ENCODE data around the gene HMGCS1. TPM values are rescaled to one million over a fixed set of nuclear protein-coding genes. Genes with fewer than 3 reads are reported as not detected.
"Not testable (repeated sequence)": the region's sequence is repeated elsewhere in the genome, so short reads cannot be mapped to it uniquely, and the experiment has no call there.

HMGCS1 gene
- total RNA-seq, 1 donor from 2014 or later, result 160 TPM

DNA sequence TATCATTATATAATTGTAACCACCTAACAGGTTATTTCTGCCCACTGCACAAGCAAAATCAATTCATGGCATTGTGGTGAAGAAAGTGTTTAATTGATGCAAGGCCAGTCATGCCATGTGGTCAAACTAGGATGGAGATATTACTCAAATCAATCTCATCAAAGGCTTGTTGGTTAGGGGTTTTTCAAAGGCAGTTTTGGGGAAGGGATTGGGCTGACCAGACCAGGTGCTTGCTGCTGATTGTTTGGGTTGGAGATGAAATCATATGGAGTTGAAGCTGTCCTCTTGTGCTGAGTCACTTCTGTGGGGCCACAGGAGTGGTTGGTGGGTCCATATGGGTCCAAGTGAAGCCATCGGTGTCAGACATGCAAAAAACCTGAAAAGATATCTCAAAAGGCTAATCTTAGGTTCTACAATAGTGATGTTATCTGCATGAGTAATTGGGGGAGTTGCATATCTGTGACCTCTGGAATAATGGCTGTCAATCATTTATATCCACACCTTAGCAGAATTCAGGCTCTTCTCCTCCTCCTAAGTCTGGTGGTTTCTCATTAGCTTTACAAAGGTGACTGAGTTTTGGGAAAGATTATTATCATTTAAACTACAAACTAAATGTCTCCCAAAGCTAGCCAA is 44.9 kb downstream of the HMGCS1 start:
- Mint-ChIP-seq H3K27ac (no peak overlapping the region), H3K36me3 (ENCODE audit: low read depth) (no peaks in the 10 kb centered on the region), H3K9me3 (peaks cover 10% of the 10 kb centered on the region), H3K4me3 (no peak overlapping the region), H3K4me1 (no peaks in the 10 kb centered on the region), H3K27me3 (peaks cover 51% of the 10 kb centered on the region)
- TF ChIP-seq, protein P1, sequence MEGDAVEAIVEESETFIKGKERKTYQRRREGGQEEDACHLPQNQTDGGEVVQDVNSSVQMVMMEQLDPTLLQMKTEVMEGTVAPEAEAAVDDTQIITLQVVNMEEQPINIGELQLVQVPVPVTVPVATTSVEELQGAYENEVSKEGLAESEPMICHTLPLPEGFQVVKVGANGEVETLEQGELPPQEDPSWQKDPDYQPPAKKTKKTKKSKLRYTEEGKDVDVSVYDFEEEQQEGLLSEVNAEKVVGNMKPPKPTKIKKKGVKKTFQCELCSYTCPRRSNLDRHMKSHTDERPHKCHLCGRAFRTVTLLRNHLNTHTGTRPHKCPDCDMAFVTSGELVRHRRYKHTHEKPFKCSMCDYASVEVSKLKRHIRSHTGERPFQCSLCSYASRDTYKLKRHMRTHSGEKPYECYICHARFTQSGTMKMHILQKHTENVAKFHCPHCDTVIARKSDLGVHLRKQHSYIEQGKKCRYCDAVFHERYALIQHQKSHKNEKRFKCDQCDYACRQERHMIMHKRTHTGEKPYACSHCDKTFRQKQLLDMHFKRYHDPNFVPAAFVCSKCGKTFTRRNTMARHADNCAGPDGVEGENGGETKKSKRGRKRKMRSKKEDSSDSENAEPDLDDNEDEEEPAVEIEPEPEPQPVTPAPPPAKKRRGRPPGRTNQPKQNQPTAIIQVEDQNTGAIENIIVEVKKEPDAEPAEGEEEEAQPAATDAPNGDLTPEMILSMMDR (IDR thresholded peaks at IDR 0.05), result no peak
- DNase-seq (no peak), ATAC-seq (ENCODE audit: low read depth) (no peak)
- ChIA-PET CTCF (no interaction called here), POLR2A (no interaction called here)
- intact Hi-C loops (cut with micrococcal nuclease), result no loop called here

DNA sequence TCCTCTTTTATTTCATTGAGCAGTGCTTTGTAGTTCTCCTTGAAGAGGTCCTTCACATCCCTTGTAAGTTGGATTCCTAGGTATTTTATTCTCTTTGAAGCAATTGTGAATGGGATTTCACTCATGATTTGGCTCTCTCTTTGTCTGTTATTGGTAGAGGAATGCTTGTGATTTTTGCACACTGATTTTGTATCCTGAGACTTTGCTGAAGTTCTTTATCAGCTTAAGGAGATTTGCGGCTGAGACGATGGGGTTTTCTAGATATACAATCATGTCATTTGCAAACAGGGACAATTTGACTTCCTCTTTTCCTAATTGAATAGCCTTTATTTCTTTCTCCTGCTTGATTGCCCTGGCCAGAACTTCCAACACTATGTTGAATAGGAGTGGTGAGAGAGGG is 50.9 kb downstream of the HMGCS1 start:
- H3K4me1 Mint-ChIP-seq; ATAC-seq (ENCODE audit: low read depth); H3K27ac Mint-ChIP-seq; intact Hi-C loops (cut with micrococcal nuclease); DNase-seq; H3K36me3 Mint-ChIP-seq (ENCODE audit: low read depth); H3K4me3 Mint-ChIP-seq; CTCF ChIA-PET; POLR2A ChIA-PET; H3K9me3 Mint-ChIP-seq: not testable (repeated sequence)
- H3K27me3 Mint-ChIP-seq, result peaks cover 38% of the 10 kb centered on the region

DNA sequence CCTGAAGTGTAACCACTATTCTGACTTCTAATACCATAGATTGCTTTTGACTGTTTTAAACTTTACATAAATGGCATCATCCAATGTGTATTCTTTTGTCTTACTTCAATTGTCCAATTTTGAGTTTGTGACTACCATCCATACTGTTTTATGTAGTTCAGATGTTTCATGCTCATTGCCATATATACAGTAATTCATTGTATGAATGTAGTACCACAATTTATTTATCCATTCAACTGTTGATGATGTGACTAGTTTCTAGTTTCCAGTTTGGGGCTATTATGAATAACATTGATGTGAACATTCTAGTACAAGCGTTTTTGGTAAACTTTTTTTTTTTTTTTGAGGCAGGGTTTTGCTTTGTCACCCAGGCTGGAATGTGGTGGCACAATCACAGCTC is 55.1 kb downstream of the HMGCS1 start:
- TF ChIP-seq, protein P1 (IDR thresholded peaks at IDR 0.05), result no peak
- ATAC-seq (ENCODE audit: low read depth) (no peak), DNase-seq (no peak)
- H3K27ac Mint-ChIP-seq, result no peak overlapping the region
- H3K36me3 Mint-ChIP-seq (ENCODE audit: low read depth), result no peaks in the 10 kb centered on the region
- no peaks in the 10 kb centered on the region for H3K4me1 Mint-ChIP-seq
- CTCF ChIA-PET, result no interaction called here
- H3K27me3 Mint-ChIP-seq, result peaks cover 13% of the 10 kb centered on the region
- H3K9me3 Mint-ChIP-seq, result no peaks in the 10 kb centered on the region
- POLR2A ChIA-PET, result no interaction called here
- intact Hi-C loops (cut with micrococcal nuclease), result no loop called here
- H3K4me3 Mint-ChIP-seq, result no peak overlapping the region

DNA sequence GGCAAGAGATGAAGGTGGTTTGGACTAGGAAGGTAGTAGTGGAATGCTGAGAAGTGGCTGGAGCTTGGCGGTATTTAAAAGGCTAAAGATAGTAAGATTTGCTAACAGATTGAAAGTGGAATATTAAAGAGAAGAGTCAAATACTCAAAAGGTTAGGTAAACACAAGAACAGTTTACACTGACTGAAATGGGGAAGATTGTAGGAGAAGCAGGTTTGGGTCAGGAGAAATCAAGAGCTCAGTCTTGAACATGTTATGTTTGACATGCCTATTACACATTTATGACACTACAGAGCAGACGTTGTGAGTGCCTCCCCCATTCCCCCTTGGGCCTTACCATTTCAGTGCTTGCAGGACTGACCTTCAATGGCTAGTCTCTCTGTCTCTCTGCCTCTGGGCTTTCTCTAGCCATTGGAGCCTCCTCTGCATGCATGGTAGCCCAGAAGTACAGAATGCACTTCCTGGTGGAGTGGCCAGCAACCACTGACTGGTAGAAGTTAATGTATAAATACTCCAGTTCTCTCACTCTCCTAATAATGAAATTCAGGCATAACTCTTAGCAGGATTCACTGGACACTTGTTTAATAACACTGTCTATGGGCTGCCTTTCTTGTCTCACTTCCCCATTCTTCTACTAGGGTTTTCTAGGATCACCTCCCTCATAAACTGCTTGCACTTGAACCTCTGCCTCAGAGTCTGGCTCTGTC is 56.8 kb downstream of the HMGCS1 start:
- TF ChIP-seq, protein P1 (IDR thresholded peaks at IDR 0.05), result no peak
- CTCF ChIA-PET, result no interaction called here
- ATAC-seq (ENCODE audit: low read depth) (no peak), DNase-seq (no peak)
- POLR2A ChIA-PET, result no interaction called here
- Mint-ChIP-seq H3K4me1 (no peaks in the 10 kb centered on the region), H3K27ac (no peak overlapping the region), H3K27me3 (peaks cover 11% of the 10 kb centered on the region), H3K4me3 (no peak overlapping the region), H3K36me3 (ENCODE audit: low read depth) (no peaks in the 10 kb centered on the region), H3K9me3 (no peaks in the 10 kb centered on the region)
- intact Hi-C loops (cut with micrococcal nuclease), result no loop called here

DNA sequence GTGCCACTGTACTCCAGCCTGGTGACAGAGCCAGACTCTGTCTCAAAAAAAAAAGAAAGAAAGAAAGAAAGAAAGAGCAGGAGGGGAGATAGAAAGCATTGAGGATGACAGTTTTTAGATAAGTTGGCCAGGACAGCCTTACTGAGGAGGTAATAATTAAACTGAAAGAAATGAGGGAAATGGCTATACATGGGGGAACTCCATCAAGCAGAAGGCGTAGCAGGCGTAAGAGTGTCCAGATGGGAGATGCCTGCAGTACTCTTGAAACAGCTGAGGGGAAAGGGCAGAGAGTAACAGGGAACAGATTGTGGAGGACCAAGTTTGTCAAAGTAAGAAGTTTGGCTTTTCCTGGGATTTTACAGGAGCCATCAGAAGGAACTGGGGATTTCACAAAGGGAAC is 57.5 kb downstream of the HMGCS1 start:
- Mint-ChIP-seq H3K4me1 (no peaks in the 10 kb centered on the region), H3K27ac (no peak overlapping the region), H3K9me3 (no peaks in the 10 kb centered on the region), H3K4me3 (no peak overlapping the region), H3K27me3 (peaks cover 8% of the 10 kb centered on the region), H3K36me3 (ENCODE audit: low read depth) (no peaks in the 10 kb centered on the region)
- ATAC-seq (ENCODE audit: low read depth) (no peak), DNase-seq (no peak)
- TF ChIP-seq, protein P1 (IDR thresholded peaks at IDR 0.05), result no peak
- intact Hi-C loops (cut with micrococcal nuclease), result no loop called here
- ChIA-PET POLR2A (no interaction called here), CTCF (no interaction called here)
